K562 treated with DMSO at 1 percent for 4 hours (cell line): Measurements from ENCODE around the gene MEPCE. TPM values are rescaled to one million over a fixed set of nuclear protein-coding genes. Genes with fewer than 3 reads are reported as not detected.

Experiments
- total RNA-seq: library from RNA; unstranded; fragments of 300-600 nt; gene quantifications from 2 replicates; pipeline ENCODE4 v1.2.3, GENCODE V29; 2022; ENCODE audit not compliant: insufficient read depth

Gene MEPCE
- 71.3 and 78.0 TPM in 2 replicates for total RNA-seq

DNA sequence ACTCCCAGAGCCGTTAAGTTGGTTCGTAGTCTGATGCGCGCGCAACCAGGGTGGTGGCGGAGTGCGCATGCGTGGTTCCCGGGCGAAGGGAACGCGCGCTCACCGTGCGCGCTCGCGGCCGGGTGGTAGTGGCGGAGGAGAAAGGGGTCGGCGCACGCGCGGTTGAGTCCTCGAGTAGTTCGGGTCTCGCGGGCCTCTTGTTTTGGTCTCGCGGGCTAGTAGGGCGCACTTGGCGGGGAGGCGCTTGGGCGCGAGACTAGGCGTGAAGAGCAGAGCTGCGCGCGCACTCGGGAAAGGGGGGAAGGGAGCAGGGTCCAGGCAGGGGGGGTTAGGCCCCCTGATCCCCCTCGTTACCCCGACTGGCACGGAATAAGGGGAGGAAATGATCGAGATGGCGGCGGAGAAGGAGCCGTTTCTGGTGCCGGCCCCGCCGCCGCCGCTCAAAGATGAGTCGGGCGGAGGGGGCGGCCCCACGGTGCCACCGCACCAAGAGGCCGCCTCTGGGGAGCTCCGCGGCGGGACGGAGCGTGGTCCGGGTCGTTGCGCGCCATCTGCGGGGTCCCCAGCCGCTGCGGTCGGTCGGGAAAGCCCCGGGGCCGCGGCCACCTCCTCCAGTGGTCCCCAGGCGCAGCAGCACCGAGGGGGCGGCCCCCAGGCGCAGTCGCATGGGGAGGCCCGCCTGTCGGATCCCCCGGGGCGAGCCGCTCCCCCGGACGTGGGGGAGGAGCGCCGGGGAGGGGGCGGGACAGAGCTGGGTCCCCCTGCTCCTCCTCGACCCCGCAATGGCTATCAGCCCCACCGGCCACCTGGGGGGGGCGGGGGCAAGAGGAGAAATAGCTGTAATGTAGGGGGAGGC lies at the start of gene MEPCE:
TSS of gene MEPCE (plus strand) at position 195 of the 856 bp plus-strand sequence. CDS start at position 383, 188 bp downstream.

DNA sequence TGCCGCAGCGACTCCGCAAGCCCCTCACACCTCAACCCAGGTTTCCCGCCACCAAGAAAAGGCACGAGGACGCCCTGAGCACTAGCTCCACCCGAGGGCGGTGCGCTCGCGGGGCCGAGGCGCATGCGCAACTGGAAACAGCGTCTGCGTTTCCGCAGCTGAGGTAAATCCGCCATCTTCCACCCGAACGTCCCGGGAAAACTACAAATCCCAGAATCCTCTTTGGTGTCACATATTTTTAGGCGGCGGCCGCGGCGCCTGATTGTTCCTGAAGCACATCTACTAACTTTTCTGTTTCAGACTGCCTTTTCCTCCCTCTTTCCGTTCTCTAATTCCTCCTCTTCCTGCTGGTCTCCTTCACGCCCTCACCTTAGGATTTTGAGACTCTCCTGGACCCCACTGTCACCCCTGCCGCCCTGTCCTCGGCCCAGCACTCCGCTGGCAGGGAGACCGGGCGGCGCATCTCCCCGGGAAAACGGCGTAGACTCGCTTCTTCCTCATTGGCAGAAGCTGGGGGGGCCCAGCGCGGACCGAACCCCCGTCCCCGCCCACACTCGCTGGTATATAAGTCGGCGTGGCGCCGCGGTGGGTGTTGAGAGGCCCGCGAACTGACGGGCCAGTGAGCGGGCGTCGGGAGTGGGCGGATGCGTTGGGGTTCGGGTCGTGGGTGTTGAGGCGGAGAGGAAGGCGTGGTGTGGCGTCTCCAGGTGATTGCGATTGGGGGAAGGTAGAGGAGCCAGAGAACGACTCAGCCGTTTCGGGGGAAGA lies 1.2 kb upstream of the MEPCE start, which contains the start of gene ZCWPW1:
TSS of gene ZCWPW1 (minus strand) at position 505 of the 768 bp plus-strand sequence. CDS start 8,054 bp downstream, outside the sequence.

GRCh38 chr7:100464210-100464660 lies 34.6 kb downstream of the MEPCE start, which contains the start of gene SPACDR:
Gene SPACDR (minus strand): TSS chr7:100464260. CDS start chr7:100464025, 235 bp downstream.

DNA sequence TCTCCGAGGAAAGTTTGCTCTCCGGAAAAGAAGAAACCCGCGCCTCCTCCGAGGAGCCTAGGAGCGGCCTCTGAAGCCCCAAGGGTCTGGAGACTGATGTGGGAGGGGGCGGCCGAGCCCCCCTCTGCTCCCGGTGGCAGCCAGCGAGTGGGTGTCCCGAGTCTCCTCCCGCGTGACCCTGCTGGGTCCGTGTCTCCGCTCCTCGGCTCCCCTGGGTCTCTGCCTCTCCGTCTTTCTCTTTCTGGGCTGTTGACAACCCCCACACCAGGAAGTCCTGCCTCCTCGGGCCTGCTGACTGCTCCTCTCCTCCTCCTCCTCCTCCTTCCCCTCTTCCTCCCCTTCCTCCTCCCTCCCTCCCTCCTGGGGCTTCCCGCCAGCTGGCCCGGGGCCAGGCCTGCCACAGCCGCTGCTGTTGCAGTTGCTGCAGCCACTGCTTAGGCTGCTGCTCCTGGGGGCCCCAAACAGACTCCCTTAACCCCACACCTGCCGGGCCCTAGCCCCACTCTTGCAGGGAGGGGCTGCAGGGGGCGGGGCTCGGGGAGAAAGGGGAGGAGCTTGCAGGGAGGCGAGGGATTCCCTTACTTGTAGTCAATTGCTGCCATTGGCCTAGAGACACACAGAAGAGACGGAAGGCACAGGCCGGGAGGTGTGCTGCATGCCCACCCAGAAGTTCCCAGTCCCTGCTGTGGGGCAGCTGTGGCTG lies 49.5 kb downstream of the MEPCE start, which contains the start of gene TSC22D4:
TSS of gene TSC22D4 (minus strand) at position 257 of the 703 bp plus-strand sequence. CDS start 1,176 bp downstream, outside the sequence.

Other genes starting within 250 kb of the MEPCE start
- gene PVRIG, start 209.9 kb upstream of the MEPCE start, total RNA-seq: not detected in 2 replicates
- 2.6 and 2.8 TPM in 2 replicates for gene SPDYE3, start 122.1 kb upstream of the MEPCE start, total RNA-seq
- gene PILRB, start 71.7 kb upstream of the MEPCE start, total RNA-seq: 28.5 and 33.4 TPM in 2 replicates
- 2.6 and 4.7 TPM in 2 replicates for gene PILRA, start 56.3 kb upstream of the MEPCE start, total RNA-seq
- gene ZCWPW1, start 1.1 kb upstream of the MEPCE start, total RNA-seq: 2.4 and 5.1 TPM in 2 replicates
- gene PPP1R35, start 6.7 kb downstream of the MEPCE start, total RNA-seq: 93.1 and 101 TPM in 2 replicates
- 2.3 and 3.3 TPM in 2 replicates for gene SPACDR, start 34.4 kb downstream of the MEPCE start, total RNA-seq
- gene TSC22D4, start 49.4 kb downstream of the MEPCE start, total RNA-seq: 114 and 119 TPM in 2 replicates
- 0.74 and 0.88 TPM in 2 replicates for gene NYAP1, start 54.1 kb downstream of the MEPCE start, total RNA-seq
- gene AGFG2, start 109.4 kb downstream of the MEPCE start, total RNA-seq: 13.6 and 22.2 TPM in 2 replicates
- 11.0 and 16.3 TPM in 2 replicates for gene SAP25, start 144.1 kb downstream of the MEPCE start, total RNA-seq
- 68.5 and 72.5 TPM in 2 replicates for gene LRCH4, start 156.3 kb downstream of the MEPCE start, total RNA-seq
- 0.89 TPM in 1 of 2 replicates, not detected in the other for gene FBXO24, start 156.5 kb downstream of the MEPCE start, total RNA-seq
- gene PCOLCE, start 172.5 kb downstream of the MEPCE start, total RNA-seq: 13.3 and 15.8 TPM in 2 replicates
- 33.2 and 34.1 TPM in 2 replicates for gene MOSPD3, start 182.7 kb downstream of the MEPCE start, total RNA-seq
- gene TFR2, start 211.7 kb downstream of the MEPCE start, total RNA-seq: 95.8 and 146 TPM in 2 replicates
- not detected in 2 replicates for gene ACTL6B, start 226.6 kb downstream of the MEPCE start, total RNA-seq
- gene GNB2, start 243.9 kb downstream of the MEPCE start, total RNA-seq: 528 and 530 TPM in 2 replicates